Stomach smooth muscle (tissue), 2 donors: Measurements from ENCODE around the gene RNF222.
"Not testable (repeated sequence)": the region's sequence is repeated elsewhere in the genome, so short reads cannot be mapped to it uniquely, and the experiment has no call there.

ENCODE experiments used
- H3K27ac ChIP-seq: one replicate; pipeline ENCODE4 v1.7.0; 2013; ENCODE audit warnings: mild to moderate bottlenecking, low read length, inconsistent platforms
- H3K27me3 ChIP-seq, 2 donors: one replicate each; pipeline ENCODE4 v1.7.0; 2013; ENCODE audit warnings: low read length in 2 of 2; ENCODE audit not compliant: insufficient read depth in 2 of 2, control insufficient read depth in 1 of 2
- H3K36me3 ChIP-seq, 2 donors: one replicate each; pipeline ENCODE4 v1.7.0; 2013; ENCODE audit warnings: low read length in 2 of 2; ENCODE audit not compliant: control insufficient read depth in 2 of 2, insufficient read depth in 2 of 2
- H3K4me1 ChIP-seq: one replicate; pipeline ENCODE4 v1.7.0; 2013; ENCODE audit warnings: low read length; ENCODE audit not compliant: control insufficient read depth, insufficient read depth
- H3K4me3 ChIP-seq, 2 donors: one replicate each; pipeline ENCODE4 v1.7.0; 2013; ENCODE audit warnings: low read length in 2 of 2
- H3K9ac ChIP-seq, 2 donors: one replicate each; pipeline ENCODE4 v1.7.0; 2013; ENCODE audit warnings: low read length in 2 of 2, mild to moderate bottlenecking in 1 of 2
- H3K9me3 ChIP-seq, 2 donors: one replicate each; pipeline ENCODE4 v1.7.0; 2013; ENCODE audit warnings: low read length in 2 of 2; ENCODE audit not compliant: control insufficient read depth in 2 of 2
- donor health status: healthy.
- donor health status: Pancreatic carcinoma.

RNF222 gene

GRCh38 chr17:8347001-8347400 lies 50.6 kb downstream of the RNF222 start:
- H3K4me3 ChIP-seq, H3K4me1 ChIP-seq, H3K27ac ChIP-seq, H3K36me3 ChIP-seq, H3K9me3 ChIP-seq, H3K27me3 ChIP-seq, H3K9ac ChIP-seq: not testable (repeated sequence)

GRCh38 chr17:8345951-8346665 lies 51.5 kb downstream of the RNF222 start:
- Histone ChIP-seq H3K4me3 (no peak overlapping the region), H3K27me3 (peaks cover 0 to 4% of the 10 kb centered on the region in 2 donors), H3K36me3 (no peaks in the 10 kb centered on the region), H3K4me1 (no peaks in the 10 kb centered on the region), H3K27ac (no peak overlapping the region), H3K9ac (no peak overlapping the region), H3K9me3 (no peaks in the 10 kb centered on the region)

- Histone ChIP-seq H3K27ac (no peak overlapping the region), H3K9me3 (no peaks in the 10 kb centered on the region), H3K4me1 (no peaks in the 10 kb centered on the region), H3K27me3 (peaks cover 0 to 4% of the 10 kb centered on the region in 2 donors), H3K36me3 (no peaks in the 10 kb centered on the region), H3K4me3 (no peak overlapping the region), H3K9ac (no peak overlapping the region)
These were observed 52.5 kb downstream of the RNF222 start for GRCh38 chr17:8345052-8345690.

- peaks cover 2% of the 10 kb centered on the region for H3K4me1 ChIP-seq
- no peaks in the 10 kb centered on the region for H3K36me3 ChIP-seq
- no peak overlapping the region for H3K27ac ChIP-seq
- peaks cover 0 to 4% of the 10 kb centered on the region in 2 donors for H3K27me3 ChIP-seq
- H3K4me3 ChIP-seq, result no peak overlapping the region
- H3K9ac ChIP-seq, result no peak overlapping the region
- H3K9me3 ChIP-seq, result no peaks in the 10 kb centered on the region
These were observed 56.2 kb downstream of the RNF222 start for GRCh38 chr17:8341456-8341855.
